NCI-H524 (cell line): Measurements from ENCODE around the gene SND1.

Experiments used
- DNase-seq, 2 experiments: peaks; one replicate each; lab custom pipeline; 2025; lab: John Stamatoyannopoulos, UW

The SND1 gene

GRCh38 chr7:127766831-127767459 lies 115.0 kb downstream of the SND1 start:
- no peak for DNase-seq

- DNase-seq: peak in 1 of 2 experiments; percentile 10
These were observed 116.2 kb downstream of the SND1 start for GRCh38 chr7:127768241-127768640.

- DNase-seq: no peak
These were observed 117.1 kb downstream of the SND1 start for GRCh38 chr7:127769137-127769536.

GRCh38 chr7:127769696-127770400 lies 117.9 kb downstream of the SND1 start:
- DNase-seq: no peak

- DNase-seq: peak; percentile 27 to 75
These were observed 118.9 kb downstream of the SND1 start for GRCh38 chr7:127770885-127771284.

- DNase-seq: no peak
These were observed 119.7 kb downstream of the SND1 start for GRCh38 chr7:127771707-127772106.

GRCh38 chr7:127776776-127777386 lies 124.9 kb downstream of the SND1 start:
- DNase-seq: no peak

GRCh38 chr7:127780489-127780888 lies 128.5 kb downstream of the SND1 start:
- DNase-seq: no peak

- no peak for DNase-seq
These were observed 129.1 kb downstream of the SND1 start for GRCh38 chr7:127781081-127781480.

- DNase-seq: no peak
These were observed 130.1 kb downstream of the SND1 start for GRCh38 chr7:127782075-127782474.

GRCh38 chr7:127782654-127783559 lies 130.9 kb downstream of the SND1 start:
- peak; percentile 19 to 77 for DNase-seq

GRCh38 chr7:127786184-127786583 lies 134.2 kb downstream of the SND1 start:
- no peak for DNase-seq

GRCh38 chr7:127789031-127789430 lies 137.0 kb downstream of the SND1 start:
- DNase-seq: no peak

GRCh38 chr7:127791446-127792189 lies 139.6 kb downstream of the SND1 start:
- no peak for DNase-seq

GRCh38 chr7:127792528-127793342 lies 140.7 kb downstream of the SND1 start:
- DNase-seq: peak in 1 of 2 experiments; percentile 34

GRCh38 chr7:127793582-127793981 lies 141.6 kb downstream of the SND1 start:
- DNase-seq: no peak

- no peak for DNase-seq
These were observed 142.1 kb downstream of the SND1 start for GRCh38 chr7:127794136-127794535.

GRCh38 chr7:127794551-127794950 lies 142.6 kb downstream of the SND1 start:
- no peak for DNase-seq

- DNase-seq: no peak
These were observed 146.0 kb downstream of the SND1 start for GRCh38 chr7:127798023-127798422.

GRCh38 chr7:127798769-127799372 lies 146.9 kb downstream of the SND1 start:
- DNase-seq: peak in 1 of 2 experiments; percentile 9
